Ishikawa (cell line): ENCODE results near the gene KPNA1.

ENCODE experiments used
- CEBPB ChIP-seq: IDR thresholded peaks from 2 replicates; pipeline ENCODE4 v1.6.1; 2012
- CREB1 ChIP-seq: IDR thresholded peaks from 2 replicates; pipeline ENCODE4 v1.6.1; 2012; ENCODE audit warnings: low read depth
- EGR1 ChIP-seq: IDR thresholded peaks from 2 replicates; pipeline ENCODE4 v1.6.1; 2012
- EP300 ChIP-seq: IDR thresholded peaks from 2 replicates; pipeline ENCODE4 v1.6.1; 2012; ENCODE audit warnings: borderline replicate concordance
- NFIC ChIP-seq: IDR thresholded peaks from 2 replicates; pipeline ENCODE4 v1.6.1; 2012
- RAD21 ChIP-seq: IDR thresholded peaks from 2 replicates; pipeline ENCODE4 v1.6.1; 2012; ENCODE audit warnings: low read depth
- YY1 ChIP-seq: IDR thresholded peaks from 2 replicates; pipeline ENCODE4 v1.6.1; 2012; ENCODE audit warnings: low read depth
- ZBTB7A ChIP-seq: IDR thresholded peaks from 2 replicates; pipeline ENCODE4 v1.6.1; 2012; ENCODE audit warnings: low read depth
- TF ChIP-seq, protein P1 (sequence below): IDR thresholded peaks from 2 replicates; pipeline ENCODE4 v1.6.1; 2012
- TF ChIP-seq, protein P2 (sequence below): IDR thresholded peaks from 2 replicates; pipeline ENCODE4 v1.6.1; 2012; ENCODE audit warnings: low read depth, mild to moderate bottlenecking
- TF ChIP-seq, protein P3 (sequence below): IDR thresholded peaks from 2 replicates; pipeline ENCODE4 v1.6.1; 2012

GRCh38 chr3:122546151-122546550 is 31.4 kb upstream of the KPNA1 start:
- TF ChIP-seq, protein P1, sequence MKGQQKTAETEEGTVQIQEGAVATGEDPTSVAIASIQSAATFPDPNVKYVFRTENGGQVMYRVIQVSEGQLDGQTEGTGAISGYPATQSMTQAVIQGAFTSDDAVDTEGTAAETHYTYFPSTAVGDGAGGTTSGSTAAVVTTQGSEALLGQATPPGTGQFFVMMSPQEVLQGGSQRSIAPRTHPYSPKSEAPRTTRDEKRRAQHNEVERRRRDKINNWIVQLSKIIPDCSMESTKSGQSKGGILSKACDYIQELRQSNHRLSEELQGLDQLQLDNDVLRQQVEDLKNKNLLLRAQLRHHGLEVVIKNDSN = no peak
- TF ChIP-seq NFIC (no peak), YY1 (no peak), RAD21 (no peak), CEBPB (no peak), CREB1 (no peak), EP300 (no peak), ZBTB7A (no peak), EGR1 (no peak)
- TF ChIP-seq, protein P2, sequence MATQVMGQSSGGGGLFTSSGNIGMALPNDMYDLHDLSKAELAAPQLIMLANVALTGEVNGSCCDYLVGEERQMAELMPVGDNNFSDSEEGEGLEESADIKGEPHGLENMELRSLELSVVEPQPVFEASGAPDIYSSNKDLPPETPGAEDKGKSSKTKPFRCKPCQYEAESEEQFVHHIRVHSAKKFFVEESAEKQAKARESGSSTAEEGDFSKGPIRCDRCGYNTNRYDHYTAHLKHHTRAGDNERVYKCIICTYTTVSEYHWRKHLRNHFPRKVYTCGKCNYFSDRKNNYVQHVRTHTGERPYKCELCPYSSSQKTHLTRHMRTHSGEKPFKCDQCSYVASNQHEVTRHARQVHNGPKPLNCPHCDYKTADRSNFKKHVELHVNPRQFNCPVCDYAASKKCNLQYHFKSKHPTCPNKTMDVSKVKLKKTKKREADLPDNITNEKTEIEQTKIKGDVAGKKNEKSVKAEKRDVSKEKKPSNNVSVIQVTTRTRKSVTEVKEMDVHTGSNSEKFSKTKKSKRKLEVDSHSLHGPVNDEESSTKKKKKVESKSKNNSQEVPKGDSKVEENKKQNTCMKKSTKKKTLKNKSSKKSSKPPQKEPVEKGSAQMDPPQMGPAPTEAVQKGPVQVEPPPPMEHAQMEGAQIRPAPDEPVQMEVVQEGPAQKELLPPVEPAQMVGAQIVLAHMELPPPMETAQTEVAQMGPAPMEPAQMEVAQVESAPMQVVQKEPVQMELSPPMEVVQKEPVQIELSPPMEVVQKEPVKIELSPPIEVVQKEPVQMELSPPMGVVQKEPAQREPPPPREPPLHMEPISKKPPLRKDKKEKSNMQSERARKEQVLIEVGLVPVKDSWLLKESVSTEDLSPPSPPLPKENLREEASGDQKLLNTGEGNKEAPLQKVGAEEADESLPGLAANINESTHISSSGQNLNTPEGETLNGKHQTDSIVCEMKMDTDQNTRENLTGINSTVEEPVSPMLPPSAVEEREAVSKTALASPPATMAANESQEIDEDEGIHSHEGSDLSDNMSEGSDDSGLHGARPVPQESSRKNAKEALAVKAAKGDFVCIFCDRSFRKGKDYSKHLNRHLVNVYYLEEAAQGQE = no peak
- TF ChIP-seq, protein P3, sequence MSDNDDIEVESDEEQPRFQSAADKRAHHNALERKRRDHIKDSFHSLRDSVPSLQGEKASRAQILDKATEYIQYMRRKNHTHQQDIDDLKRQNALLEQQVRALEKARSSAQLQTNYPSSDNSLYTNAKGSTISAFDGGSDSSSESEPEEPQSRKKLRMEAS = no peak
